DOHH2 (cell line): Measurements from ENCODE around the gene RAD51B.

ENCODE experiments used
- H3F3A ChIP-seq: fragments of 200-600 bp; sonication (generic), shearing (Covaris generic); 2 replicates; pipeline ENCODE4 v1.6.0; 2016; ENCODE audit warnings: antibody characterized with exemption, mild to moderate bottlenecking; ENCODE audit not compliant: control insufficient read depth, insufficient read depth
- H3K27ac ChIP-seq: fragments of 200-600 bp; sonication (generic); 2 replicates; pipeline ENCODE4 v1.5.1; 2014; ENCODE audit warnings: low read depth, mild to moderate bottlenecking, low read length, moderate library complexity
- H3K27me3 ChIP-seq: fragments of 200-600 bp; sonication (generic); 2 replicates; pipeline ENCODE4 v1.6.1; 2014; ENCODE audit warnings: mild to moderate bottlenecking, low read length, mixed read lengths; ENCODE audit not compliant: control insufficient read depth
- H3K36me3 ChIP-seq: fragments of 200-600 bp; sonication (generic); 2 replicates; pipeline ENCODE4 v1.6.1; 2014; ENCODE audit warnings: mild to moderate bottlenecking, low read length, moderate library complexity, mixed read lengths; ENCODE audit not compliant: control insufficient read depth
- H3K4me1 ChIP-seq: fragments of 200-600 bp; sonication (generic); 2 replicates; pipeline ENCODE4 v1.6.1; 2014; ENCODE audit warnings: mild to moderate bottlenecking, low read length, mixed read lengths; ENCODE audit not compliant: control insufficient read depth
- H3K4me2 ChIP-seq: fragments of 200-600 bp; sonication (generic); 2 replicates; pipeline ENCODE4 v1.6.0; 2014; ENCODE audit warnings: mild to moderate bottlenecking, low read length, moderate library complexity
- H3K4me3 ChIP-seq: fragments of 200-600 bp; sonication (generic); 2 replicates; pipeline ENCODE4 v1.5.1; 2014; ENCODE audit warnings: mild to moderate bottlenecking, low read length, mixed read lengths
- H3K79me2 ChIP-seq: fragments of 200-600 bp; sonication (generic); 2 replicates; pipeline ENCODE4 v1.6.1; 2014; ENCODE audit warnings: mild to moderate bottlenecking, low read length, mixed read lengths; ENCODE audit not compliant: control insufficient read depth
- H3K9me2 ChIP-seq: fragments of 200-600 bp; sonication (generic); replicated peaks from 2 replicates; pipeline ENCODE4 v1.6.1; 2014; ENCODE audit warnings: mild to moderate bottlenecking, low read length, mixed read lengths; ENCODE audit not compliant: control insufficient read depth
- H3K9me3 ChIP-seq: fragments of 200-600 bp; sonication (generic); 2 replicates; pipeline ENCODE4 v1.6.1; 2014; ENCODE audit warnings: antibody characterized with exemption, low read length, mixed read lengths; ENCODE audit not compliant: control insufficient read depth, insufficient read depth
- H4K20me1 ChIP-seq: fragments of 200-600 bp; sonication (generic); 2 replicates; pipeline ENCODE4 v1.6.0; 2014; ENCODE audit warnings: low read depth, mild to moderate bottlenecking, antibody characterized with exemption, low read length, moderate library complexity; ENCODE audit not compliant: control insufficient read depth, insufficient read depth
- CTCF ChIP-seq: fragments of 200-600 bp; sonication (generic); IDR thresholded peaks from one replicate; pipeline ENCODE4 v1.5.1; 2014; ENCODE audit warnings: antibody characterized with exemption, mild to moderate bottlenecking, low read depth, low read length; ENCODE audit not compliant: poor library complexity, severe bottlenecking
- EZH2phosphoT487 ChIP-seq: fragments of 200-600 bp; sonication (generic); IDR thresholded peaks from 2 replicates; pipeline ENCODE4 v1.6.1; 2017; ENCODE audit warnings: borderline replicate concordance, mild to moderate bottlenecking, antibody characterized with exemption, low read length, moderate library complexity, mixed read lengths

Gene RAD51B

GRCh38 chr14:68749487-68750475 lies 930.2 kb downstream of the RAD51B start:
- Histone ChIP-seq H3K79me2 (no peaks in the 10 kb centered on the region), H4K20me1 (no peaks in the 10 kb centered on the region), H3K4me1 (peaks cover 7% of the 10 kb centered on the region; the same call in 1 of the 2 replicates), H3K27ac (no peak overlapping the region), H3K9me3 (no peaks in the 10 kb centered on the region), H3K4me2 (no peak overlapping the region), H3K36me3 (no peaks in the 10 kb centered on the region), H3K4me3 (no peak overlapping the region), H3K27me3 (no peaks in the 10 kb centered on the region; the same call in 1 of the 2 replicates), H3F3A (no peaks in the 10 kb centered on the region), H3K9me2 (no peaks in the 10 kb centered on the region)
- TF ChIP-seq CTCF = no peak

- no peaks in the 10 kb centered on the region for H3K36me3 ChIP-seq
- no peak overlapping the region for H3K4me3 ChIP-seq
- H3K9me2 ChIP-seq = no peaks in the 10 kb centered on the region
- no peaks in the 10 kb centered on the region; the same call in 1 of the 2 replicates for H3K27me3 ChIP-seq
- peaks cover 9% of the 10 kb centered on the region for H3K4me1 ChIP-seq
- H3K4me2 ChIP-seq = no peak overlapping the region
- no peaks in the 10 kb centered on the region for H3F3A ChIP-seq
- TF ChIP-seq CTCF (no peak), EZH2phosphoT487 (no peak)
- no peaks in the 10 kb centered on the region for H3K9me3 ChIP-seq
- no peak overlapping the region for H3K27ac ChIP-seq
- no peaks in the 10 kb centered on the region for H4K20me1 ChIP-seq
- H3K79me2 ChIP-seq = no peaks in the 10 kb centered on the region
These were observed 932.9 kb downstream of the RAD51B start for GRCh38 chr14:68752271-68753006.

DNA sequence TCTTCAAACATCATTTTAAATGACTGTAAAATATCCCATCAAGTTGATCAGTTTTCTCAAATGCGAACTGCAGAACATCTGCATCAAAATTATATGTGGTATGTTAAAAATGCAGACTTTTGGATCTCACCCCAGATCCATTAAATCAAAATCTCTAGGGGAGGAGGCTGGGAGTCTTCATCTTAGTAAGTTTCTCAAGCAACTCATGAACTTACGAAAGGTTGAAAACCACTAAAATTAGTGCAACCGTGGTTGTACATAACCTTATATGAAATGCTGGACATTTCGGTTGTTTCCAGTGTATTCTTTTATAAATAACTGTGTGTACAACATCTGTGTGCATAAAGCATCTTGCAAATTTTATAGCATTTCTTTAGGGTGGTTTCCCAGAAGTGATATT lies 934.1 kb downstream of the RAD51B start:
- no peak overlapping the region for H3K27ac ChIP-seq
- peaks cover 16% of the 10 kb centered on the region for H3K4me1 ChIP-seq
- no peak overlapping the region for H3K4me2 ChIP-seq
- H3K9me2 ChIP-seq = no peaks in the 10 kb centered on the region
- H3K9me3 ChIP-seq = no peaks in the 10 kb centered on the region
- H3K4me3 ChIP-seq = no peak overlapping the region
- H3K27me3 ChIP-seq = no peaks in the 10 kb centered on the region
- TF ChIP-seq EZH2phosphoT487 (no peak), CTCF (no peak)
- H3F3A ChIP-seq = no peaks in the 10 kb centered on the region
- H4K20me1 ChIP-seq = no peaks in the 10 kb centered on the region
- H3K36me3 ChIP-seq = no peaks in the 10 kb centered on the region
- no peaks in the 10 kb centered on the region for H3K79me2 ChIP-seq
